Keratinocyte (primary cell): Measurements from ENCODE around the gene SELENOV. TPM values are rescaled to one million over a fixed set of nuclear protein-coding genes. Genes with fewer than 3 reads are reported as not detected.

Experiments
- DNase-seq: peaks from one replicate; pipeline ENCODE4 v3.0.0-alpha.2; 2011; ENCODE audit warnings: low read depth, missing footprints, low spot score
- FAIRE-seq: peaks from 2 replicates; lab custom pipeline; 2011; peaks lifted over from hg19 to GRCh38; lab: Jason Lieb, UNC
- H2AFZ ChIP-seq: 2 replicates; pipeline ENCODE4 v1.6.0; 2012; ENCODE audit warnings: low read length, control low read depth, inconsistent platforms; ENCODE audit not compliant: control insufficient read depth
- H3K27ac ChIP-seq: 2 replicates; pipeline ENCODE4 v1.5.1; 2011; ENCODE audit warnings: low read length; ENCODE audit not compliant: control insufficient read depth, insufficient read depth
- H3K27me3 ChIP-seq: 3 replicates; pipeline ENCODE4 v1.6.0; 2011; ENCODE audit warnings: low read length; ENCODE audit not compliant: control insufficient read depth, insufficient read depth; ENCODE audit errors: extremely low read depth
- H3K36me3 ChIP-seq, 2 experiments: 2 replicates in 1 of 2; 3 replicates in 1 of 2; pipeline ENCODE4 v1.5.1; 2011; ENCODE audit warnings: low read length in 2 of 2, mild to moderate bottlenecking in 1 of 2; ENCODE audit not compliant: control insufficient read depth in 2 of 2, insufficient read depth in 2 of 2; ENCODE audit errors: extremely low read depth in 1 of 2
- H3K4me1 ChIP-seq: 3 replicates; pipeline ENCODE4 v1.5.1; 2011; ENCODE audit warnings: low read length; ENCODE audit not compliant: control insufficient read depth, insufficient read depth; ENCODE audit errors: extremely low read depth
- H3K4me2 ChIP-seq: 3 replicates; pipeline ENCODE4 v1.6.0; 2011; ENCODE audit warnings: low read depth, low read length; ENCODE audit not compliant: control insufficient read depth, insufficient read depth; ENCODE audit errors: extremely low read depth
- H3K4me3 ChIP-seq, 3 experiments: fragments of 200-600 bp in 1 of 3; sonication (generic) in 1 of 3; 2 replicates in 2 of 3; 3 replicates in 1 of 3; pipeline ENCODE4 v1.5.1; 2011 to 2016; ENCODE audit warnings: low read length in 3 of 3, mild to moderate bottlenecking in 3 of 3, control low read depth in 2 of 3, inconsistent platforms in 1 of 3, low read depth in 1 of 3, mixed read lengths in 1 of 3, mixed run types in 1 of 3, moderate library complexity in 1 of 3; ENCODE audit not compliant: control insufficient read depth in 2 of 3, insufficient read depth in 2 of 3; ENCODE audit errors: extremely low read depth in 1 of 3
- H3K79me2 ChIP-seq: 2 replicates; pipeline ENCODE4 v1.6.0; 2012; ENCODE audit warnings: low read length; ENCODE audit not compliant: control insufficient read depth, insufficient read depth
- H3K9ac ChIP-seq: 3 replicates; pipeline ENCODE4 v1.6.0; 2011; ENCODE audit warnings: low read length; ENCODE audit not compliant: control insufficient read depth, insufficient read depth; ENCODE audit errors: extremely low read depth
- H3K9me1 ChIP-seq: 3 replicates; pipeline ENCODE4 v1.6.0; 2011; ENCODE audit warnings: low read length; ENCODE audit not compliant: control insufficient read depth, insufficient read depth; ENCODE audit errors: extremely low read depth
- H3K9me3 ChIP-seq: 2 replicates; pipeline ENCODE4 v1.5.1; 2012; ENCODE audit warnings: low read depth, low read length; ENCODE audit not compliant: control insufficient read depth
- H4K20me1 ChIP-seq: 3 replicates; pipeline ENCODE4 v1.6.0; 2011; ENCODE audit warnings: low read length; ENCODE audit not compliant: control insufficient read depth, insufficient read depth; ENCODE audit errors: extremely low read depth
- EZH2 ChIP-seq: IDR thresholded peaks from one replicate; pipeline ENCODE4 v1.6.1; 2012; ENCODE audit warnings: inconsistent platforms, mild to moderate bottlenecking, low read length, moderate library complexity
- dilution Hi-C: fragments of 300-500 bp; cut with MboI; formaldehyde crosslinking; loops from one replicate; pipeline ENCODE4 v1.7.0; 2020; ENCODE audit warnings: low sequenced_read_pairs; ENCODE audit not compliant: extremely low pct_ligation_motif_present
- polyA plus RNA-seq, 5 experiments: library from polyadenylated mRNA; depleted of rRNA in 3 of 5; stranded (reverse) in 3 of 5; stranded (forward) in 1 of 5; unstranded in 1 of 5; fragments of >200 nt; gene quantifications; 1 replicate in 1 of 5; 2 replicates in 3 of 5; 3 replicates in 1 of 5; pipeline versions ENCODE4 v1.2.1 to v1.2.3, GENCODE V29; 2011 to 2012; ENCODE audit warnings: missing spikeins in 2 of 5, low read depth in 1 of 5, low replicate concordance in 1 of 5
- TF ChIP-seq, protein P1 (sequence below), 3 experiments: IDR thresholded peaks in 1 of 3; conservative IDR thresholded peaks in 1 of 3; optimal IDR thresholded peaks in 1 of 3; 2 replicates in 2 of 3; 3 replicates in 1 of 3; pipeline versions ENCODE3 to v1.5.1; 2011; ENCODE audit warnings: low read length in 3 of 3, mild to moderate bottlenecking in 3 of 3, moderate library complexity in 2 of 3, control low read depth in 1 of 3, inconsistent platforms in 1 of 3; ENCODE audit not compliant: insufficient read depth in 2 of 3; ENCODE audit errors: extremely low read depth in 1 of 3

SELENOV gene
- polyA plus RNA-seq, 1 donor (not counting 4 experiments of a cell fraction or from before 2014, with no cell fraction given): not detected

- Histone ChIP-seq H3K4me2 (no peak overlapping the region), H3K4me3 (no peak overlapping the region), H3K9ac (no peak overlapping the region), H3K36me3 (no peaks in the 10 kb centered on the region), H3K79me2 (no peaks in the 10 kb centered on the region), H4K20me1 (no peaks in the 10 kb centered on the region), H3K27me3 (peaks cover 4% of the 10 kb centered on the region), H3K9me3 (no peaks in the 10 kb centered on the region), H3K27ac (no peak overlapping the region), H2AFZ (no peak overlapping the region), H3K9me1 (no peaks in the 10 kb centered on the region), H3K4me1 (no peaks in the 10 kb centered on the region)
- FAIRE-seq (no peak), DNase-seq (no peak)
- dilution Hi-C loops: no loop called here
- TF ChIP-seq, protein P1, sequence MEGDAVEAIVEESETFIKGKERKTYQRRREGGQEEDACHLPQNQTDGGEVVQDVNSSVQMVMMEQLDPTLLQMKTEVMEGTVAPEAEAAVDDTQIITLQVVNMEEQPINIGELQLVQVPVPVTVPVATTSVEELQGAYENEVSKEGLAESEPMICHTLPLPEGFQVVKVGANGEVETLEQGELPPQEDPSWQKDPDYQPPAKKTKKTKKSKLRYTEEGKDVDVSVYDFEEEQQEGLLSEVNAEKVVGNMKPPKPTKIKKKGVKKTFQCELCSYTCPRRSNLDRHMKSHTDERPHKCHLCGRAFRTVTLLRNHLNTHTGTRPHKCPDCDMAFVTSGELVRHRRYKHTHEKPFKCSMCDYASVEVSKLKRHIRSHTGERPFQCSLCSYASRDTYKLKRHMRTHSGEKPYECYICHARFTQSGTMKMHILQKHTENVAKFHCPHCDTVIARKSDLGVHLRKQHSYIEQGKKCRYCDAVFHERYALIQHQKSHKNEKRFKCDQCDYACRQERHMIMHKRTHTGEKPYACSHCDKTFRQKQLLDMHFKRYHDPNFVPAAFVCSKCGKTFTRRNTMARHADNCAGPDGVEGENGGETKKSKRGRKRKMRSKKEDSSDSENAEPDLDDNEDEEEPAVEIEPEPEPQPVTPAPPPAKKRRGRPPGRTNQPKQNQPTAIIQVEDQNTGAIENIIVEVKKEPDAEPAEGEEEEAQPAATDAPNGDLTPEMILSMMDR (optimal IDR thresholded peaks at IDR 0.05 in 1 of 3, IDR thresholded peaks at IDR 0.05 in 1 of 3, conservative IDR thresholded peaks at IDR 0.05 in 1 of 3; ENCODE audit: extremely low read depth in 1 of 3, insufficient read depth in 2 of 3, low read length in 3 of 3): no peak
- no peak for TF ChIP-seq EZH2
Measured at GRCh38 chr19:39558624-39559117, 43.7 kb downstream of the SELENOV start.

DNA sequence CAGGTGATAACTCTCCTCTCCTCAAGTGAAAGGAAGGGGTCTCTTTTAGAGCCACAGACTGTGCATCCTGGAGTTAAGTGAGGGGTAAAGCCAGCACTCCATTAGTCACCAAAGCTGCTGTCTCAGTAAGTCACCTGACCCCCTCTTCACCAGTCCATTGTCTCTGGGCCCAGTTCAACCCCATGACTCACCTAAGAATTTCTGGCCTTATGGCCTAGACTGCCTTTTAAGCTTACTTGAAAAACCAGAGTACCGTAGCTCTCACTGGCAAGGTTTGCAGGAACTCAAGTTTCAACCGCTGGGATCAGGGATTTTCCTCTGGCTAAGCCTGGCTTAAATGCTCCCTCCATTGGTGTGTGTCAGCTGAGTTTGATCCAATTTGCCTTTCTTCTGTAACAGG lies 48.5 kb downstream of the SELENOV start:
- H3K9me1 ChIP-seq: no peaks in the 10 kb centered on the region
- H2AFZ ChIP-seq: no peak overlapping the region
- H3K4me1 ChIP-seq: no peaks in the 10 kb centered on the region
- H3K79me2 ChIP-seq: no peaks in the 10 kb centered on the region
- no peak overlapping the region for H3K27ac ChIP-seq
- H3K9ac ChIP-seq: no peak overlapping the region
- no peaks in the 10 kb centered on the region for H4K20me1 ChIP-seq
- no peak for DNase-seq
- no peaks in the 10 kb centered on the region for H3K9me3 ChIP-seq
- H3K27me3 ChIP-seq: no peaks in the 10 kb centered on the region
- H3K4me2 ChIP-seq: no peak overlapping the region
- no peak overlapping the region for H3K4me3 ChIP-seq
- dilution Hi-C loops: loop anchor here (5.0 kb wide), 1 partner anchor 94 kb away; the partner anchor contains the start of gene LGALS16
- TF ChIP-seq, protein P1 (optimal IDR thresholded peaks at IDR 0.05 in 1 of 3, IDR thresholded peaks at IDR 0.05 in 1 of 3, conservative IDR thresholded peaks at IDR 0.05 in 1 of 3; ENCODE audit: extremely low read depth in 1 of 3, insufficient read depth in 2 of 3, low read length in 3 of 3): no peak
- TF ChIP-seq EZH2: no peak
- no peaks in the 10 kb centered on the region for H3K36me3 ChIP-seq
- FAIRE-seq: no peak
